ENCODE measurements around the gene PPP1R14C. TPM values are rescaled to one million over a fixed set of nuclear protein-coding genes. Genes with fewer than 3 reads are reported as not detected.
"Not testable (repeated sequence)": the region's sequence is repeated elsewhere in the genome, so short reads cannot be mapped to it uniquely, and the experiment has no call there.

Gene PPP1R14C
- total RNA-seq, 1 donor, result 3.6 TPM

DNA sequence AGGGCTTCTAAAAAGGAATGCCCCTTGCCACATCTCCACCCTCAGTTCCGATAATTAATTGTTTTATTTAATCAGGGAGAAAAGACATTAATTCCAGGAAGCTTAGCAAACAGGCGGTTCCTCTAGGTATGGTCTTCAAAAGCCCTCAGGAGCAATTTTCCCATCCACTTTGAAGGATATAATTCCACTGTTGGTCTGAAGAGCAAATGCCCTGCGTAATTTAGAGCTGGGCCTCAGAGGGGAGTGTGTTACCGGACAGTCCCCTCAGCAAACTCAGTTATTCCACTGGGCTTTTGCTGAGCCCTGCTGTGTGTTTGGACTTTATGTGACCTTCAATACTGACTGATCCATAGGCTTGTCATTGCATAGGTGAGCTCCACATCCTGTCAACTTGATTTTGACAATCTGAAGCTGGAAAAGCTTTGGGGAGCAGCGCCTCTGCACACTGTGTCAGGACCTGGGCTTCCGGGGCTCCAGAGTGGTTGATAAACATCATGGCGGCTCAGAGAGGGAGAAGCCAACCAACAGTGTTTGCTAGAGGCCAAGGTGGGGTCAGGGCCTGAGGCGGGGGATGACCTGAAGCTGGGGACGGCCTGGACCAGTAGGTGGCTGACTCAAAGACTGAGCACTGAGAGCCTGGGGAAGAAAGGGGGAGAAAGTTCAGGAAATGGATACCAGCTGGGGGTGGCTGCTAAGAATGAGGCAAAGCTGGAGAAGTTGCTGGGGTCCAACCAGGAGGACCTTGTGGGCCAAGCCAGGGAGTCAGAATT, 43.5 kb downstream of the PPP1R14C start:
- H3K36me3 ChIP-seq (ENCODE audit: insufficient read depth, low read length), result no peaks in the 10 kb centered on the region
- H3K79me2 ChIP-seq (ENCODE audit: insufficient read depth, low read length), result no peaks in the 10 kb centered on the region
- H3K4me3 ChIP-seq (ENCODE audit: insufficient read depth, low read length), result no peak overlapping the region
- no peak overlapping the region for H2AFZ ChIP-seq (ENCODE audit: low read length)
- H3K4me1 ChIP-seq (ENCODE audit: insufficient read depth, low read length), result no peaks in the 10 kb centered on the region
- TF ChIP-seq, protein P1, sequence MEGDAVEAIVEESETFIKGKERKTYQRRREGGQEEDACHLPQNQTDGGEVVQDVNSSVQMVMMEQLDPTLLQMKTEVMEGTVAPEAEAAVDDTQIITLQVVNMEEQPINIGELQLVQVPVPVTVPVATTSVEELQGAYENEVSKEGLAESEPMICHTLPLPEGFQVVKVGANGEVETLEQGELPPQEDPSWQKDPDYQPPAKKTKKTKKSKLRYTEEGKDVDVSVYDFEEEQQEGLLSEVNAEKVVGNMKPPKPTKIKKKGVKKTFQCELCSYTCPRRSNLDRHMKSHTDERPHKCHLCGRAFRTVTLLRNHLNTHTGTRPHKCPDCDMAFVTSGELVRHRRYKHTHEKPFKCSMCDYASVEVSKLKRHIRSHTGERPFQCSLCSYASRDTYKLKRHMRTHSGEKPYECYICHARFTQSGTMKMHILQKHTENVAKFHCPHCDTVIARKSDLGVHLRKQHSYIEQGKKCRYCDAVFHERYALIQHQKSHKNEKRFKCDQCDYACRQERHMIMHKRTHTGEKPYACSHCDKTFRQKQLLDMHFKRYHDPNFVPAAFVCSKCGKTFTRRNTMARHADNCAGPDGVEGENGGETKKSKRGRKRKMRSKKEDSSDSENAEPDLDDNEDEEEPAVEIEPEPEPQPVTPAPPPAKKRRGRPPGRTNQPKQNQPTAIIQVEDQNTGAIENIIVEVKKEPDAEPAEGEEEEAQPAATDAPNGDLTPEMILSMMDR (IDR thresholded peaks at IDR 0.05; ENCODE audit: extremely low read depth, low read depth, low read length), result no peak
- H3K27me3 ChIP-seq (ENCODE audit: insufficient read depth, low read length), result no peaks in the 10 kb centered on the region
- H3K9me3 ChIP-seq (ENCODE audit: low read depth, low read length), result no peaks in the 10 kb centered on the region
- no peak for DNase-seq (ENCODE audit: insufficient read length, low spot score, missing footprints)
- no peak overlapping the region for H3K27ac ChIP-seq (ENCODE audit: low read depth, low read length)
- H3K4me2 ChIP-seq (ENCODE audit: insufficient read depth, low read length), result no peak overlapping the region
- no peaks in the 10 kb centered on the region for H4K20me1 ChIP-seq (ENCODE audit: insufficient read depth, low read length)

DNA sequence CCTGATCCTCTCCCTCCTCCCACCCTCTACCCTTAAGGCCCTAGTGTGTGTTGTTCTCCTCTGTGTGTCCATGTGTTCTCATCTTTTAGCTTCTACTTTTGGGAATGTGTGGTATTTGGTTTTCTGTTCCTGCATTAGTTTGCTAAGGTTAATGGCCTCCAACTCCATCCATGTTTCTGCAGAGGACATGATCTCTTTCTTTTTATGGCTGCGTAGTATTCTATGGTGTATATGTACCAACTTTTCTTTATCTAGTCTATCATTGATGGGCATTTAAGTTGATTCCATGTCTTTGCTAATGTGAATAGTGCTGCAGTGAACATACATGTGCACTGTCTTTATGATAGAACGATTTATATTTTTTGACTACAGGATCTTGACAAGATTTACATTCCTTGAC, 44.6 kb downstream of the PPP1R14C start:
- DNase-seq (ENCODE audit: insufficient read length, low spot score, missing footprints); H3K4me1 ChIP-seq (ENCODE audit: insufficient read depth, low read length); H3K4me2 ChIP-seq (ENCODE audit: insufficient read depth, low read length); H3K36me3 ChIP-seq (ENCODE audit: insufficient read depth, low read length); H4K20me1 ChIP-seq (ENCODE audit: insufficient read depth, low read length); H3K27me3 ChIP-seq (ENCODE audit: insufficient read depth, low read length); H3K9me3 ChIP-seq (ENCODE audit: low read depth, low read length); H3K79me2 ChIP-seq (ENCODE audit: insufficient read depth, low read length); H2AFZ ChIP-seq (ENCODE audit: low read length); H3K4me3 ChIP-seq (ENCODE audit: insufficient read depth, low read length); H3K27ac ChIP-seq (ENCODE audit: low read depth, low read length): not testable (repeated sequence)

DNA sequence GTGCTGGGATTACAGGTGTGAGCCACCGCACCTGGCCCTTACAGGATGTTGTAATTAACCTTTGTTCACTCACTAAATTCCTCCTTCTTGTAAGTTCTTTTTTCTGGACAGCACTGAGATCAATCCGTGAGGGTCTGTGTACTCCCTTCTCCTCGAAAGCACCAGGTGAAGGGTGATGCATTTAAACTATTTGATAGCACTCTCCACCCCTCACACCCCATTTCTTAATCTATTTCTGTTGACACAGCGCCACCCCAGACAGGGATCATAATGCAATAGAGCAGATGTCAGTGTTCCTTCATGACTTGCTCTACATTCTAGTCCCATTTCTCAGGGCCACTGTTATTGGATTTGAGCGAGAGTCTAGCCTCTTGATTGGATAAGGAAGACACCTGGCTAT, 46.3 kb downstream of the PPP1R14C start:
- H3K27me3 ChIP-seq (ENCODE audit: insufficient read depth, low read length), result no peaks in the 10 kb centered on the region
- H3K4me1 ChIP-seq (ENCODE audit: insufficient read depth, low read length), result peaks cover 5% of the 10 kb centered on the region
- no peaks in the 10 kb centered on the region for H3K79me2 ChIP-seq (ENCODE audit: insufficient read depth, low read length)
- no peak for DNase-seq (ENCODE audit: insufficient read length, low spot score, missing footprints)
- no peak overlapping the region for H3K4me2 ChIP-seq (ENCODE audit: insufficient read depth, low read length)
- H3K9me3 ChIP-seq (ENCODE audit: low read depth, low read length), result no peaks in the 10 kb centered on the region
- no peaks in the 10 kb centered on the region for H4K20me1 ChIP-seq (ENCODE audit: insufficient read depth, low read length)
- H3K4me3 ChIP-seq (ENCODE audit: insufficient read depth, low read length), result no peak overlapping the region
- TF ChIP-seq, protein P1 (IDR thresholded peaks at IDR 0.05; ENCODE audit: extremely low read depth, low read depth, low read length), result no peak
- no peak overlapping the region for H3K27ac ChIP-seq (ENCODE audit: low read depth, low read length)
- H3K36me3 ChIP-seq (ENCODE audit: insufficient read depth, low read length), result no peaks in the 10 kb centered on the region
- H2AFZ ChIP-seq (ENCODE audit: low read length), result no peak overlapping the region

DNA sequence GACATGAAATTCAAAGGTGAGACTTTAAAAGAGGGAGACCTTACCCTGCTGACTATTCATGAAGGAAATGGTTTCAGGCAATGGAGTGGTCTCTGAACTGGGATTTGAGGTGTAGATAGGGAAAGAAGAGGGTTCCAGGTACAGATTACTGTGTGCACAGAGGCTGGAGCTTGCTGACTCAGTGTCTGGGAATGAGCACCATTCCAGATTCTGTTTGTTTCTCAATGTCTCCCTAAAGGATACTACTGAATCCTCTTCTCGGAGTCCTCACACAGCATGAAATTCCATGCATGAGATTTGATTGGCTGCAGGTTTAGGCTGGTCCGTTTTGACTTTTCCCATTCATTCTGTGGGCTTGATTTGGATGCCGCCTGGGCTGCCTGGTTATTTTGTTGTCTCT, 49.0 kb downstream of the PPP1R14C start:
- Histone ChIP-seq H4K20me1 (ENCODE audit: insufficient read depth, low read length) (no peaks in the 10 kb centered on the region), H3K4me3 (ENCODE audit: insufficient read depth, low read length) (no peak overlapping the region), H3K4me2 (ENCODE audit: insufficient read depth, low read length) (no peak overlapping the region), H3K79me2 (ENCODE audit: insufficient read depth, low read length) (no peaks in the 10 kb centered on the region), H3K36me3 (ENCODE audit: insufficient read depth, low read length) (no peaks in the 10 kb centered on the region), H3K27ac (ENCODE audit: low read depth, low read length) (no peak overlapping the region), H3K27me3 (ENCODE audit: insufficient read depth, low read length) (no peaks in the 10 kb centered on the region), H2AFZ (ENCODE audit: low read length) (no peak overlapping the region), H3K9me3 (ENCODE audit: low read depth, low read length) (no peaks in the 10 kb centered on the region), H3K4me1 (ENCODE audit: insufficient read depth, low read length) (peaks cover 5% of the 10 kb centered on the region)
- TF ChIP-seq, protein P1 (IDR thresholded peaks at IDR 0.05; ENCODE audit: extremely low read depth, low read depth, low read length), result no peak
- DNase-seq (ENCODE audit: insufficient read length, low spot score, missing footprints), result peak; percentile 51
